NCI-H774 (cell line): Measurements from ENCODE around the gene C2CD5.
"Not testable (repeated sequence)": the region's sequence is repeated elsewhere in the genome, so short reads cannot be mapped to it uniquely, and the experiment has no call there.

Source experiments
- DNase-seq: peaks from one replicate; lab custom pipeline; 2025; lab: John Stamatoyannopoulos, UW

C2CD5 gene

GRCh38 chr12:22536346-22536945 is 7.9 kb downstream of the C2CD5 start:
- DNase-seq: no peak

GRCh38 chr12:22535478-22535877 is 8.9 kb downstream of the C2CD5 start:
- no peak for DNase-seq

GRCh38 chr12:22535038-22535437 is 9.3 kb downstream of the C2CD5 start:
- no peak for DNase-seq

- no peak for DNase-seq
These were observed 11.2 kb downstream of the C2CD5 start for GRCh38 chr12:22533155-22533554.

GRCh38 chr12:22532317-22532716 is 12.0 kb downstream of the C2CD5 start:
- DNase-seq: no peak

GRCh38 chr12:22531205-22531604 is 13.1 kb downstream of the C2CD5 start:
- DNase-seq: no peak

GRCh38 chr12:22529281-22530060 is 14.9 kb downstream of the C2CD5 start:
- DNase-seq: no peak

GRCh38 chr12:22527999-22528398 is 16.3 kb downstream of the C2CD5 start:
- DNase-seq: no peak

- DNase-seq: no peak
These were observed 17.5 kb downstream of the C2CD5 start for GRCh38 chr12:22526836-22527235.

GRCh38 chr12:22525426-22525825 is 18.9 kb downstream of the C2CD5 start:
- DNase-seq: no peak

GRCh38 chr12:22518998-22519397 is 25.3 kb downstream of the C2CD5 start:
- no peak for DNase-seq

- DNase-seq: peak; percentile 81
These were observed 26.2 kb downstream of the C2CD5 start for GRCh38 chr12:22518060-22518719.

GRCh38 chr12:22514875-22515274 is 29.5 kb downstream of the C2CD5 start:
- no peak for DNase-seq

GRCh38 chr12:22505826-22506225 is 38.5 kb downstream of the C2CD5 start:
- DNase-seq: no peak

GRCh38 chr12:22500100-22500499 is 44.2 kb downstream of the C2CD5 start:
- no peak for DNase-seq

- no peak for DNase-seq
These were observed 44.9 kb downstream of the C2CD5 start for GRCh38 chr12:22499445-22499844.

GRCh38 chr12:22494319-22494718 is 50.0 kb downstream of the C2CD5 start:
- DNase-seq: no peak

GRCh38 chr12:22491034-22491433 is 53.3 kb downstream of the C2CD5 start:
- no peak for DNase-seq

GRCh38 chr12:22488478-22488877 is 55.9 kb downstream of the C2CD5 start:
- DNase-seq: no peak

GRCh38 chr12:22487683-22488082 is 56.7 kb downstream of the C2CD5 start:
- not testable (repeated sequence) for DNase-seq

- DNase-seq: no peak
These were observed 62.7 kb downstream of the C2CD5 start for GRCh38 chr12:22481547-22482104.

GRCh38 chr12:22480814-22481213 is 63.5 kb downstream of the C2CD5 start:
- DNase-seq: not testable (repeated sequence)

GRCh38 chr12:22480016-22480415 is 64.3 kb downstream of the C2CD5 start:
- no peak for DNase-seq
